GM12875 (cell line): ENCODE measurements around the gene LDB2.

Experiments used
- H3K4me3 ChIP-seq: one replicate; pipeline ENCODE4 v1.5.1; 2011; ENCODE audit warnings: low read depth, low read length, control low read depth
- CTCF ChIP-seq: IDR thresholded peaks from 2 replicates; pipeline ENCODE4 v1.5.1; 2011; ENCODE audit warnings: low read depth, mild to moderate bottlenecking, control low read depth, inconsistent platforms, low read length, moderate library complexity, borderline replicate concordance; ENCODE audit not compliant: insufficient read depth

Gene LDB2

DNA sequence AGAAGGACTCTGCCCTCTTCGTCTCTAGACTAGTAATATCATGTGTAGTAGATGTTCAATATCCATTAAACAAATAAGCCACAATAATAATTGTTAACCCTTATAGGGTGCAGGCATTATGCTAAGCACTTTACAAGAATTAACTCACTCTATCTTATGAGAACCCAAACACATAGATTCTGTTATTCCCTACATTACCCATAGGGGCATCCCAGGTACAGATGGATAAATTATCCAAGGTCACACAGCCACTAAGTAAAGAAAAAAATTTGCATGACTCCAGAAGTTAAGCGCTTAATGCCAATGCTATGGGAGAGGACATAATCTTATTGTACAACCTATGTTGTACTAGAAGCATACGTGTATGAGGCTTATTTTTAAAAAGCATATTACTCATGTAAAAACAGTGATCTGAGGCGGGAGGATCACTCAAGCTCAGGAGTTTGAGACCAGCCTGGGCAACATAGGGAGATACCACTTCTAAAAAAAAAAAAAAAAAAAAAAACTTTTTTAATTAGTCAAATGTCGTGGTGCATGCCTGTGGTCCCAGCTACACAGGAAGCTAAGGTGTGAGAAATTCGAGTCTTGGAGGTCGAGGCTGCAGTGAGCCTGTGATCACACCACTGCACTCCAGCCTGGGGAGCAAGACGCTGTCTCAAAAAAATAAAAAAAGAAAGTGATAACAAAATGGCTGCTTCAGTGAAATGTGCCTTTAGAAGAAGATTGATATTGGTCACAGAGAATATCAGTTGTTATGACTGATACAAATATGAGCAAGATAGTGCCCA, 13.6 kb downstream of the LDB2 start:
- no peak overlapping the region for H3K4me3 ChIP-seq
- no peak for TF ChIP-seq CTCF

- no peak overlapping the region for H3K4me3 ChIP-seq
- TF ChIP-seq CTCF, result no peak
These were observed 14.6 kb downstream of the LDB2 start for GRCh38 chr4:16883806-16884205.

DNA sequence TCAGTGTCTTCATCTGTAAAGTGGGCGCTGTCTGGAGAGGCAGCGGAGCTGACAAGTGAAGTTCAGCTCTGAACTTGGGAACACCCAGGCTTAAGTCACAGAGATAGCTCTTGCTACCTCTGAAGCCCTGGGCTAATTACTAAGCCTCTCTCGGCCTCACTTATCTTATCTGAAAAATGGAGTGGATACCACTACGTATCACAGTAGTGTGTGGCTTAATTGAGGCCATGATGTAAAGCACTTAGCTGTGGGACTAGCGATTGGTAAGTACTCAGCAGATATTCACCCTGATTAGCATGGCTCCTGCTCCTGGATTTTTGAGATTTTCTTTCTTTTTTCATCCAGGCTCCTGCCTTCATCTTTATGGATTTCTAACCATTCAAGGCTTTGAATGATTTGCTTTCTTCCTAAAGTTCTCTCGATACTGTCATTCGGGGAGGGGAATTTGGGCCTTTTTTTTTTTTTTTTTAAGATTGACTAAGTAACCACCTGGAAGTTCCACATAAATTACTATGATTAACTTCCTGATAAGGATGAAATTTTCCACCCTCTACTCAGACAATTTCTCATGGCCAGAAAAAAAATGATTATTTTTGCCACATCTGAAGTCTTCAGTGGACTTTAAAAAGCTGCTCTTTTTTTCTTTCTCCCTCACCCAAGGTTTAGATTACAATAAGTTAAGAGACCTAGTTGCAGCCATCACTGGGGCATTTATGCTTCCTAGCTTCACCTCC, 17.1 kb downstream of the LDB2 start:
- TF ChIP-seq CTCF, result no peak
- H3K4me3 ChIP-seq, result no peak overlapping the region

DNA sequence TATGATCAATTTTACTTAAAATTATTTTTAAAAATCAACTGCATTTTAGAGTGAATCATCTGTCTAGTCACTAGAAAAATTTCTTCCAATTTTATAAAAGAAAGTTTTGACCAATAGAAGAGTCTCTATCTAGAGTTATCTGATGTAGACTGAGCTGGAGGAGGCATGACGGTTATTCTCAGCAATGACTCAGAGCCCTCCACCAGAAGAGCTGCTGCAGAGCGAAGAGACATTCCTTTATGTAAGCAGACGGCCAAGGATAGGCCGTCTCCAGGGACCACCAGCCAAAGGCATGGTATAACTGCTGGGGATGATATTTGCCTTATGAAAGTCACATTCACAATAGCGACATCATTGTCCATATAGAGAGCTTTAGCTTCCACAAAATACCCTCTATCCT, 23.0 kb downstream of the LDB2 start:
- H3K4me3 ChIP-seq, result no peak overlapping the region
- no peak for TF ChIP-seq CTCF

GRCh38 chr4:16869594-16870245, 28.7 kb downstream of the LDB2 start:
- no peak for TF ChIP-seq CTCF
- no peak overlapping the region for H3K4me3 ChIP-seq

GRCh38 chr4:16868674-16869073, 29.8 kb downstream of the LDB2 start:
- no peak for TF ChIP-seq CTCF

More at GRCh38 chr4:16868674-16869073, 29.8 kb downstream of the LDB2 start:
- H3K4me3 ChIP-seq, result no peak overlapping the region
